Thyroid gland (tissue), 4 donors: Measurements from ENCODE around the gene PILRA. TPM values are rescaled to one million over a fixed set of nuclear protein-coding genes. Genes with fewer than 3 reads are reported as not detected.
"Not testable (repeated sequence)": the region's sequence is repeated elsewhere in the genome, so short reads cannot be mapped to it uniquely, and the experiment has no call there.

Source experiments
- DNase-seq, 2 donors: peaks; one replicate each; pipeline ENCODE4 v3.0.0-alpha.2; 2019
- H3K27ac ChIP-seq, 3 donors: fragments of 200-600 bp; sonication (generic); 1 replicate in 2 of 3; 2 replicates in 1 of 3; pipeline ENCODE4 v1.5.1; 2016 to 2019; ENCODE audit warnings: mild to moderate bottlenecking in 1 of 3, moderate library complexity in 1 of 3
- H3K27me3 ChIP-seq: fragments of 200-600 bp; sonication (generic); one replicate; pipeline ENCODE4 v1.5.1; 2019
- H3K36me3 ChIP-seq, 2 donors: fragments of 200-600 bp; sonication (generic); one replicate each; pipeline ENCODE4 v1.5.1; 2016 to 2019
- H3K4me1 ChIP-seq, 2 donors: fragments of 200-600 bp; sonication (generic); one replicate each; pipeline ENCODE4 v1.5.1; 2017 to 2019
- H3K4me3 ChIP-seq, 3 donors: fragments of 200-600 bp; sonication (generic); replicated peaks in 1 of 3; 1 replicate in 2 of 3; 2 replicates in 1 of 3; pipeline ENCODE4 v1.5.1; 2016; ENCODE audit warnings: mild to moderate bottlenecking in 1 of 3
- H3K9me3 ChIP-seq: fragments of 200-600 bp; sonication (generic); one replicate; pipeline ENCODE4 v1.5.1; 2017
- POLR2A ChIP-seq, 2 donors: fragments of 450-650 bp; IDR thresholded peaks; one replicate each; pipeline ENCODE4 v1.6.1; 2017; ENCODE audit warnings: antibody characterized with exemption in 2 of 2, mild to moderate bottlenecking in 2 of 2, moderate library complexity in 1 of 2
- WGBS, 2 donors: methylation state at CpG; one replicate each; pipeline ENCODE4 v1.1.5; 2017; 5-methylcytosine and 5-hydroxymethylcytosine counted together
- intact Hi-C: fragments of 100-400 bp; cut with DNase I; formaldehyde crosslinking; loops from one replicate; pipeline ENCODE4 v1.15.1; 2023
- total RNA-seq, 4 donors: library from RNA; depleted of rRNA; stranded (reverse); fragments of >200 nt; gene quantifications; one replicate each; pipeline ENCODE4 v1.2.3, GENCODE V29; 2016
- TF ChIP-seq, protein P1 (sequence below), 6 experiments: fragments of 200-600 bp in 3 of 6; fragments of 450-650 bp in 3 of 6; sonication (generic) in 3 of 6; IDR thresholded peaks; one replicate each; pipeline ENCODE4 v1.5.1; 2016 to 2019; ENCODE audit warnings: antibody characterized with exemption in 6 of 6, mild to moderate bottlenecking in 2 of 6, inconsistent platforms in 1 of 6, moderate library complexity in 1 of 6

The PILRA gene
- total RNA-seq, 4 donors from 2014 or later, result 2.4 to 6.4 (median 4.4) TPM

- DNase-seq, H3K4me1 ChIP-seq, H3K4me3 ChIP-seq, H3K36me3 ChIP-seq, H3K27ac ChIP-seq, H3K27me3 ChIP-seq, intact Hi-C loops, H3K9me3 ChIP-seq: not testable (repeated sequence)
- 60 to 64% methylated on average over 15 of the region's 15 CpGs for WGBS, 2 donors
- TF ChIP-seq, protein P1, sequence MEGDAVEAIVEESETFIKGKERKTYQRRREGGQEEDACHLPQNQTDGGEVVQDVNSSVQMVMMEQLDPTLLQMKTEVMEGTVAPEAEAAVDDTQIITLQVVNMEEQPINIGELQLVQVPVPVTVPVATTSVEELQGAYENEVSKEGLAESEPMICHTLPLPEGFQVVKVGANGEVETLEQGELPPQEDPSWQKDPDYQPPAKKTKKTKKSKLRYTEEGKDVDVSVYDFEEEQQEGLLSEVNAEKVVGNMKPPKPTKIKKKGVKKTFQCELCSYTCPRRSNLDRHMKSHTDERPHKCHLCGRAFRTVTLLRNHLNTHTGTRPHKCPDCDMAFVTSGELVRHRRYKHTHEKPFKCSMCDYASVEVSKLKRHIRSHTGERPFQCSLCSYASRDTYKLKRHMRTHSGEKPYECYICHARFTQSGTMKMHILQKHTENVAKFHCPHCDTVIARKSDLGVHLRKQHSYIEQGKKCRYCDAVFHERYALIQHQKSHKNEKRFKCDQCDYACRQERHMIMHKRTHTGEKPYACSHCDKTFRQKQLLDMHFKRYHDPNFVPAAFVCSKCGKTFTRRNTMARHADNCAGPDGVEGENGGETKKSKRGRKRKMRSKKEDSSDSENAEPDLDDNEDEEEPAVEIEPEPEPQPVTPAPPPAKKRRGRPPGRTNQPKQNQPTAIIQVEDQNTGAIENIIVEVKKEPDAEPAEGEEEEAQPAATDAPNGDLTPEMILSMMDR (IDR thresholded peaks at IDR 0.05), result peak in 1 of 6 experiments; percentile 10
These were observed 747 bp downstream of the PILRA start for GRCh38 chr7:100373870-100374598.

- 76 to 81% methylated on average over 5 of the region's 5 CpGs for WGBS, 2 donors
- H3K4me1 ChIP-seq, result no peaks in the 10 kb centered on the region
- no peaks in the 10 kb centered on the region for H3K27me3 ChIP-seq
- no peaks in the 10 kb centered on the region for H3K36me3 ChIP-seq
- H3K4me3 ChIP-seq, result no peak overlapping the region
- intact Hi-C loops, result no loop called here
- H3K9me3 ChIP-seq, result no peaks in the 10 kb centered on the region
- no peak for DNase-seq
- no peak overlapping the region for H3K27ac ChIP-seq
- TF ChIP-seq, protein P1 (IDR thresholded peaks at IDR 0.05), result no peak
- no peak for TF ChIP-seq POLR2A (IDR thresholded peaks at IDR 0.05)
These were observed 1.3 kb downstream of the PILRA start for GRCh38 chr7:100374601-100375000.

DNA sequence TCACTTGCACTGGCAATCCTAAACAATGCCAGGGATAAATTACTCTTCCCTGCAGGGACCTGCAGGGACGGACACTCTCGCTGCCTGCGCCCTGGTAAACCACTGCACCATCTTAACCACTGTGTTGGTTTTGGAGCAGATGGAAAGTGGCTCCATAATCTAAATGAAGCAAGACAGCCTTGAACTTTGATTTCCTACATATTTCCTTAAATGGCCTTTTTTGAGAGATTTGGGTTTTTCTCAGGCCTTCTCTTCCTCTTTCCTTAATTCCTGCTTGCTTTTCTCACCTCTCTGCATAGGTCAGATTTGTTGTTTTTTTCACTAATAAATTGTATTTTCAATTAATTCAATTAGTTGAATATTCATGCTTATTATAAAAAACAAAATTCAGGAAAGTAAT lies 2.8 kb downstream of the PILRA start:
- TF ChIP-seq POLR2A (IDR thresholded peaks at IDR 0.05), result no peak
- TF ChIP-seq, protein P1 (IDR thresholded peaks at IDR 0.05), result no peak
- H3K27ac ChIP-seq, result no peak overlapping the region
- 85 to 93% methylated on average over 3 of the region's 3 CpGs for WGBS, 2 donors

DNA sequence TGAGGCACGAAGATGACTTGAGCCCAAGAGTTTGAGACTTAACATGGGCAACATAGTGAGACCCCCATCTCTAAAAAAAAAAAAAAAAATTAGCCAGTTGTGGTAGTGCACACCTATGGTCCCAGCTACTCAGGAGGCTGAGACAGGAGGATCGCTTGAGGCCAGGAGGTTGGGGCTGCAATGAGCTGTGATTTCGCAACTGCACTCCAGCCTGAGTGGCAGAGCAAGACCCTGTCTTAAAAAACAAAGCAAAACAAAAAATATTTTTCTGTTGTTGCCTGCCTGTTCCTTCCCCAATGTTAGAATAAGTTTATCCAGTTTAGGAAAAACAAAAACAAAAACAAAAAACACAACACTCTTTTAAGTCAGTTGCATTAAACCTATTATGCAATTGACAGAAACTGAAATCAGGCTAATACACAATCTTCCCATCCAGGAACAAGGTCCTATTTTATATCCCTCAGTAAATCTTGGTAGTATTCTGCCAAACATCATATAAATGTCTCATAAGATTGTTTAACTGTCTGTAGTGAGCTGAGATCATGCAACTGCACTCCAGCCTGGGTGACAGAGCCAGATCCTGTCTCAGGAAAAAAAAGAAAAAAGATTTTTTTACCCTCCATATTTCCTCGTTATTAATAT lies 4.9 kb downstream of the PILRA start:
- H3K27ac ChIP-seq, result no peak overlapping the region
- H3K27me3 ChIP-seq, result no peaks in the 10 kb centered on the region
- H3K4me3 ChIP-seq, result no peak overlapping the region
- no peak for TF ChIP-seq POLR2A (IDR thresholded peaks at IDR 0.05)
- TF ChIP-seq, protein P1 (IDR thresholded peaks at IDR 0.05), result no peak
- no peak for DNase-seq
- no peaks in the 10 kb centered on the region for H3K9me3 ChIP-seq
- H3K36me3 ChIP-seq, result no peaks in the 10 kb centered on the region
- intact Hi-C loops, result no loop called here
- WGBS, 2 donors, result 89 to 94% methylated on average over 4 of the region's 4 CpGs
- H3K4me1 ChIP-seq, result no peaks in the 10 kb centered on the region

More for the DNA sequence above, 2.8 kb downstream of the PILRA start:
- intact Hi-C loops, result no loop called here
- Histone ChIP-seq H3K4me3 (no peak overlapping the region), H3K36me3 (no peaks in the 10 kb centered on the region), H3K27me3 (no peaks in the 10 kb centered on the region), H3K9me3 (no peaks in the 10 kb centered on the region), H3K4me1 (no peaks in the 10 kb centered on the region)
- DNase-seq, result no peak

DNA sequence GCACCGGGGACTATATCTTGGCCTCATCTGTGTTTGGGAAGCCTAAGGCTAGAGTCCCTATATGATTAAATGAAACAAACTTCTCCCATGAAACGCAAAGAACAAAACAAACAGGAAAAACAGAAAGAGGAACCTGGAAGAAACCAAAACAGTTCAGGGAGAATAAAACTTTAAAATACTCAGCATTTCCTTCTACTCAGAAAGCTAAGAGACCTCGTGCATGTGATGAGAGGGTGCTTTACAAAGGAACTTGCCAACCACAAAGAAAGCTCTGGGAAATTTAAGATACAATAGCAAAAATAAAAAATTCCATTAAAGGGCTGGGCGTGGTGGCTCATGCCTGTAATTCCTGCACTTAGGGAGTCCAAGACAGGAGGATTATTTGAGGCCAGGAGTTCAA lies 6.9 kb downstream of the PILRA start:
- TF ChIP-seq, protein P1 (IDR thresholded peaks at IDR 0.05), result no peak
- no peak for TF ChIP-seq POLR2A (IDR thresholded peaks at IDR 0.05)
- Histone ChIP-seq H3K9me3 (no peaks in the 10 kb centered on the region), H3K36me3 (no peaks in the 10 kb centered on the region), H3K4me3 (no peak overlapping the region), H3K27ac (no peak overlapping the region), H3K4me1 (no peaks in the 10 kb centered on the region), H3K27me3 (no peaks in the 10 kb centered on the region)
- intact Hi-C loops, result no loop called here
- WGBS, 2 donors, result 80% methylated on average over 4 of the region's 4 CpGs
- no peak for DNase-seq

DNA sequence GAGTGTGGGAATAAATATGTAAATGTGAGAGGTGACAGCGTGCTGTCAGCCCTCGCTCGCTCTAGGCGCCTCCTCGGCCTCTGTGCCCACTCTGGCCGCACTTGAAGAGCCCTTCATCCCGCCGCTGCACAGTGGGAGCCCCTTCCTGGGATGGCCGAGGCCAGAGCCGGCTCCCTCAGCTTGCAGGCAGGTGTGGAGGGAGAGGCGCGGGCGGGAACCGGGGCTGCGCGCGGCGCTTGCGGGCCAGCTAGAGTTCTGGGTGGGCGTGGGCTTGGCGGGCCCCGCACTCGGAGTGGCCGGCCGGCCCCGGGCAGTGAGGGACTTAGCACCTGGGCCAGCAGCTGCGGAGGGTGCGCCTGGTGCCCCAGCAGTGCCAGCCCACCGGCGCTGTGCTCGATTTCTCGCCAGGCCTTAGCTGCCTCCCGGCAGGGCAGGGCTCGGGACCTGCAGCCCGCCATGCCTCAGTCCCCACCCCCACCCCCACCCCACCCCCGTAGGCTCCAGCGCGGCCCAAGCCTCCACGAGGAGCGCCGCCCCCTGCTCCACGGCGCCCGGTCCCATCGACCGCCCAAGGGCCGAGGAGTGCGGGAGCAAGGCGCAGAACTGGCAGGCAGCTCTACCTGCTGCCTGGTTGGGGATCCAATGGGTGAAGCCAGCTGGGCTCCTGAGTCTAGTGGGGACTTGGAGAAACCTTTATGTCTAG lies 8.4 kb downstream of the PILRA start:
- DNase-seq, H3K9me3 ChIP-seq, H3K4me1 ChIP-seq, H3K36me3 ChIP-seq, H3K27ac ChIP-seq, H3K27me3 ChIP-seq, H3K4me3 ChIP-seq, intact Hi-C loops: not testable (repeated sequence)
- 60 to 69% methylated on average over 10 to 27 of the region's 49 CpGs for WGBS, 2 donors

DNA sequence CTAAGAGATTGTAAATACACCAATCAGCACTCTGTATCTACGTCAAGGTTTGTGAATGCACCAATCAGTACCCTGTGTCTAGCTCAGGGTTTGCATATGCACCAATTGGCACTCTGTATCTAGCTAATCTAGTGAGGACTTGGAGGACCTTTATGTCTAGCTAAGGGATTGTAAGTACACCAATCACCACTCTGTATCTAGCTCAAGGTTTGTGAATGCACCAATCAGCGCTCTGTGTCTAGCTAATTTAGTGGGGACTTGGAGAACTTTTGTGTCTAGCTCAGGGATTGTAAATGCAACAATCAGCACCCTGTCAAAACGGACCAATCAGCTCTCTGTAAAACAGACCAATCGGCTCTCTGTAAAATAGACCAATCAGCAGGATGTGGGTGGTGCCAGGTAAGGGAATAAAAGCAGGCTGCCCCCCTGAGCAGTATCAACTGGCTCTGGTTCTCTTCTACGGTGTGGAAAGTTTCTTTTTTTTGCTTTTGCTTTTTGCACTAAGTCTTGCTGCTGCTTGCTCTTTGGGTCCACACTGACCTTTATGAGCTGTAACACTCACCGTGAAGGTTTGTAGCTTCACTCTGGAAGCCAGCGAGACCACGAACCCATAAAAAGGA lies 9.1 kb downstream of the PILRA start:
- H3K4me1 ChIP-seq, H3K27ac ChIP-seq, H3K36me3 ChIP-seq, H3K4me3 ChIP-seq, intact Hi-C loops, H3K27me3 ChIP-seq, H3K9me3 ChIP-seq, DNase-seq: not testable (repeated sequence)
- WGBS, 2 donors, result 77 to 82% methylated on average over 8 of the region's 8 CpGs
